Measurements from ENCODE around the gene MZB1. TPM values are rescaled to one million over a fixed set of nuclear protein-coding genes. Genes with fewer than 3 reads are reported as not detected.

Gene MZB1
- total RNA-seq, 1 donor from 2014 or later: not detected

DNA sequence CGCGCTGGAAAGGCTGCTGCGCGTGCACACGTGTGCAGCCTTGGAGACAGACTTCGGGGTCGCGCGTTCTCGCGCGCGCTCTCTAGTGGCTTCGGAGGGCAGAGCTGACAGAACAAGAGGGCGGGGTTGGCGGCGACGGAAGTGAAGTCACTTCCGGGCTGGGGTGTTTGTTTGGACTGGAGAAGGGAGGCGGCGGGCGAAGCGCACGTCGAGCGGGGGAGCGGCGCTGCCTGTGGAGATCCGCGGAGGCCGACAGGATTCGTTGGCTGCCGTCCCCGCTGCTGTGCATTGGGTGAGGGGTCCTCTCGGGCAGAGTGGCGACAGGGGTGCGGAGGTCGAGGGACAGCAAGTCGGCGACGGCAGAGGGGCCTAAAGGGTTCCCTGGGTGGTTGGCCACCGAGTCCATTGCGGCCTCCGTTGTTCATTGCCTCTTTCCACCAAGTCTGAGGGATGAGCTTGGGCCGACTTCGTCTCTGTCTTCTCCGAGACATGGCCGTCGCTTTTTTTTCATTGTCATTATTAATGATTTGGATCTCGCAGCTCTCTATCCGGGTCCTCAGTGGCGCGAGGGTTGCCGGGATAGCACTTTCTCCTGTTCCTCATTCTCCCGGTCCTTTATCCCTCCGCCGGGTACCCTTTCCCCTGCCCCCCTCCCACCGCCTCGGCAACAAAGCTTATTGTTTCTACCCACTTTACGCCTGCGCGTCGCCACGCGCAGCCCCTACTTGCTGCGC lies 47.9 kb downstream of the MZB1 start, which contains the start of gene PAIP2:
TSS of gene PAIP2 (plus strand) at position 166 of the 734 bp plus-strand sequence. CDS start 21,931 bp downstream, outside the sequence.
- peak within 1 kb of the TSS; percentile 86 for H3K4me3 ChIP-seq (ENCODE audit: low read depth, low read length)
- peak; percentile 63 for DNase-seq (ENCODE audit: low read depth)
- TF ChIP-seq, protein P1, sequence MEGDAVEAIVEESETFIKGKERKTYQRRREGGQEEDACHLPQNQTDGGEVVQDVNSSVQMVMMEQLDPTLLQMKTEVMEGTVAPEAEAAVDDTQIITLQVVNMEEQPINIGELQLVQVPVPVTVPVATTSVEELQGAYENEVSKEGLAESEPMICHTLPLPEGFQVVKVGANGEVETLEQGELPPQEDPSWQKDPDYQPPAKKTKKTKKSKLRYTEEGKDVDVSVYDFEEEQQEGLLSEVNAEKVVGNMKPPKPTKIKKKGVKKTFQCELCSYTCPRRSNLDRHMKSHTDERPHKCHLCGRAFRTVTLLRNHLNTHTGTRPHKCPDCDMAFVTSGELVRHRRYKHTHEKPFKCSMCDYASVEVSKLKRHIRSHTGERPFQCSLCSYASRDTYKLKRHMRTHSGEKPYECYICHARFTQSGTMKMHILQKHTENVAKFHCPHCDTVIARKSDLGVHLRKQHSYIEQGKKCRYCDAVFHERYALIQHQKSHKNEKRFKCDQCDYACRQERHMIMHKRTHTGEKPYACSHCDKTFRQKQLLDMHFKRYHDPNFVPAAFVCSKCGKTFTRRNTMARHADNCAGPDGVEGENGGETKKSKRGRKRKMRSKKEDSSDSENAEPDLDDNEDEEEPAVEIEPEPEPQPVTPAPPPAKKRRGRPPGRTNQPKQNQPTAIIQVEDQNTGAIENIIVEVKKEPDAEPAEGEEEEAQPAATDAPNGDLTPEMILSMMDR (conservative IDR thresholded peaks at IDR 0.05; ENCODE audit: low read depth, low read length): peak; percentile 67

GRCh38 chr5:139341187-139341688 lies 48.5 kb downstream of the MZB1 start:
- peak overlapping the region; percentile 86 for H3K4me3 ChIP-seq (ENCODE audit: low read depth, low read length)
- DNase-seq (ENCODE audit: low read depth): no peak
- TF ChIP-seq, protein P1 (conservative IDR thresholded peaks at IDR 0.05; ENCODE audit: low read depth, low read length): no peak

DNA sequence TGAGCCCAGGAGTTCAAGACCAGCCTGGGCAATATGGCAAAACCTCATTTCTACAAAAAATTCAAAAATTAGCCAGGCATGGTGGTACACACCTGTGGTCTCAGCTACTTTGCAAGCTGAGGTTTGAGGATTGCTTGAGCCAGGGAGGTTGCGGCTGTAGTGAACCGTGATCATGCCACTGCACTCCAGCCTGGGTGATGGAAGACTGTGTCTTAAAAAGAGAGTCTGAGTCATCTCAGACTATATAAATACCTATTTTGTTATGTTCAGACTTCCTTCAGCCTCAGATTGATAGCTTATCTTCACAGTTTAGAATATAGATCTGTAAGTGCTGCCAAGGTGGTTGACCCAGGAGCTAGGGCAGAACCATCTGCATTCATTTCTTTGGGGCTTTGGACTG lies 49.7 kb downstream of the MZB1 start:
- no peak overlapping the region for H3K4me3 ChIP-seq (ENCODE audit: low read depth, low read length)
- DNase-seq (ENCODE audit: low read depth): no peak
- TF ChIP-seq, protein P1 (conservative IDR thresholded peaks at IDR 0.05; ENCODE audit: low read depth, low read length): no peak

Other genes with a start within 250 kb of the MZB1 start
- 29.3 and 32.3 TPM in 2 replicates for gene SIL1, start 191.5 kb downstream of the MZB1 start, total RNA-seq
- gene MATR3, start 96.2 kb downstream of the MZB1 start, total RNA-seq: 175 and 183 TPM in 2 replicates
- gene PAIP2, start 48.1 kb downstream of the MZB1 start, total RNA-seq: 54.0 and 77.6 TPM in 2 replicates
- gene SLC23A1, start 6.6 kb downstream of the MZB1 start, total RNA-seq: 0.07 TPM in 1 of 2 replicates, not detected in the other
- 2.7 and 3.1 TPM in 2 replicates for gene PROB1, start 5.2 kb upstream of the MZB1 start, total RNA-seq
- 2.2 and 5.3 TPM in 2 replicates for gene SPATA24, start 14.2 kb upstream of the MZB1 start, total RNA-seq
- gene DNAJC18, start 49.6 kb upstream of the MZB1 start, total RNA-seq: 4.5 and 5.9 TPM in 2 replicates
- 0.12 and 0.65 TPM in 2 replicates for gene ECSCR, start 72.8 kb upstream of the MZB1 start, total RNA-seq
- not detected in 2 replicates for gene SMIM33, start 81.1 kb upstream of the MZB1 start, total RNA-seq
- gene STING1, start 92.8 kb upstream of the MZB1 start, total RNA-seq: 17.0 and 18.9 TPM in 2 replicates
- 159 and 205 TPM in 2 replicates for gene UBE2D2, start 171.4 kb upstream of the MZB1 start, total RNA-seq

All from epithelial cell of proximal tubule (primary cell).